ENCODE data around the gene CTDSPL.

The CTDSPL gene

GRCh38 chr3:37997342-37997741 is 135.7 kb downstream of the CTDSPL start:
- Histone ChIP-seq H3K4me3 (no peak overlapping the region), H3K27ac (peak overlapping the region in 1 of 2 donors; percentile 98)
- TF ChIP-seq, protein P1, sequence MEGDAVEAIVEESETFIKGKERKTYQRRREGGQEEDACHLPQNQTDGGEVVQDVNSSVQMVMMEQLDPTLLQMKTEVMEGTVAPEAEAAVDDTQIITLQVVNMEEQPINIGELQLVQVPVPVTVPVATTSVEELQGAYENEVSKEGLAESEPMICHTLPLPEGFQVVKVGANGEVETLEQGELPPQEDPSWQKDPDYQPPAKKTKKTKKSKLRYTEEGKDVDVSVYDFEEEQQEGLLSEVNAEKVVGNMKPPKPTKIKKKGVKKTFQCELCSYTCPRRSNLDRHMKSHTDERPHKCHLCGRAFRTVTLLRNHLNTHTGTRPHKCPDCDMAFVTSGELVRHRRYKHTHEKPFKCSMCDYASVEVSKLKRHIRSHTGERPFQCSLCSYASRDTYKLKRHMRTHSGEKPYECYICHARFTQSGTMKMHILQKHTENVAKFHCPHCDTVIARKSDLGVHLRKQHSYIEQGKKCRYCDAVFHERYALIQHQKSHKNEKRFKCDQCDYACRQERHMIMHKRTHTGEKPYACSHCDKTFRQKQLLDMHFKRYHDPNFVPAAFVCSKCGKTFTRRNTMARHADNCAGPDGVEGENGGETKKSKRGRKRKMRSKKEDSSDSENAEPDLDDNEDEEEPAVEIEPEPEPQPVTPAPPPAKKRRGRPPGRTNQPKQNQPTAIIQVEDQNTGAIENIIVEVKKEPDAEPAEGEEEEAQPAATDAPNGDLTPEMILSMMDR (IDR thresholded peaks at IDR 0.05), result no peak
- DNase-seq (ENCODE audit: low spot score), result no peak

GRCh38 chr3:37997791-37998370 is 136.2 kb downstream of the CTDSPL start:
- no peak for DNase-seq (ENCODE audit: low spot score)
- TF ChIP-seq, protein P1 (IDR thresholded peaks at IDR 0.05), result no peak
- H3K4me3 ChIP-seq, result peak overlapping the region; percentile 84
- peak overlapping the region; percentile 89 to 98 for H3K27ac ChIP-seq

GRCh38 chr3:37999836-38000235 is 138.2 kb downstream of the CTDSPL start:
- no peak overlapping the region for H3K4me3 ChIP-seq
- peak overlapping the region in 1 of 2 donors; percentile 98 for H3K27ac ChIP-seq
- DNase-seq (ENCODE audit: low spot score), result no peak
- TF ChIP-seq, protein P1 (IDR thresholded peaks at IDR 0.05), result no peak

DNA sequence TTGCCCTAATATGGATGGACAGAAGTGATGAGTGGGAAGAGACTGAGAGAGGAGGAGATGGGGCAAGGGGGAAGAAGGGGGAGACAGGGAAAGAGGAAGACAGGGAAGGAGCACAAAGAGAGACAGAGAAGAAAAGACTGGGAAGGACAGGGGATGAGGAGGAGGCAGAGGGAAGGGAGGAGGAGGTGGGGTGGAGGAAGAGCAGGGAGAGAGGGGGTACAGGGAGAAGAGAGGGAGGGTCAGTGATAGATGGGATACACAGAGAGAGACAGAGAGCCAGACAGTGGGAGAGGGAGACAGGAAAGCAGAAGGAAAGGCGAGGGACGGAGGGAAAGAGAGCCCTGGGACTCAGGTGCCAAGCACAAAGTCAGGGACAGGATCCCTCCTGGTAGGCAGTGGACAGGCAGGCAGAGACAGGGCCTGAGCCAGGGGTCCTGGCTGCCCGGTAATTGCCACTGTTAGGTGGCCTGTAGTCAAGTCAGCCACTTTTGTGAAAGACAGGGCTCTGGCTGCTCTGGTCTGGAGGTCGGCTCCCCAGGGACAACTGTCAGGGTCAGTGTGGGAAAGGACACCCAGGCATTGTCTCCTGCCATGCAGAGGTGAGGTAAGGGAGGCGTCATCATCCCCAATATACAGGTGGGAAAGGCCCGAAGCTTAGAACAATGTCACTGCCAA is 138.7 kb downstream of the CTDSPL start:
- TF ChIP-seq, protein P1 (IDR thresholded peaks at IDR 0.05), result no peak
- no peak for DNase-seq (ENCODE audit: low spot score)
- H3K27ac ChIP-seq, result no peak overlapping the region
- H3K4me3 ChIP-seq, result no peak overlapping the region

DNA sequence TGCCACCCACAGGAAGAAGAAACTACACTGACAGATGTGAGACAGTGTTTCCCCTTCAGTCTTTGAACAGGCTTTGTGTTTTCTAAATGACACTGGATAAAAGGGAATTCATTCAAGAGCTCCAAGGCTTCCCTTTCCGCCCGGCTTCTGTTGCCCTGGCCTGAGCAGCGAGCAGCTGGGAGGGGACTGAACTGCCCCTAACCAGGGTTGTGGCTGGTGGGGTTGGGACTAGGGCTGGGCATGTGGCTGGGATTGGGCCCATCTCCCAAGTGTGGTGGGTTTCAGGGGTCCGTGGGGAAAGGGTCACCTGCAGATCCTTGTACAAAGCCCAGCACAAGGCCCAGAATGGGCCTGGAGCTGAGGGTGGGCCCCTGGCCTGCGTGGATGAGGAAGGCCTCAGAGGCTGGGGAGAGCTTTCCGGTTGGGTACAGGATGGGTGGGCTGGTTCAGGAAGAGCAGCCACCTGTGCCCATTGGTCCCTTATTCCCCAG is 139.3 kb downstream of the CTDSPL start:
- H3K27ac ChIP-seq, result no peak overlapping the region
- TF ChIP-seq, protein P1 (IDR thresholded peaks at IDR 0.05), result no peak
- H3K4me3 ChIP-seq, result no peak overlapping the region
- no peak for DNase-seq (ENCODE audit: low spot score)

- no peak overlapping the region for H3K27ac ChIP-seq
- TF ChIP-seq, protein P1 (IDR thresholded peaks at IDR 0.05), result no peak
- no peak overlapping the region for H3K4me3 ChIP-seq
- DNase-seq (ENCODE audit: low spot score), result no peak
Observed at GRCh38 chr3:38001456-38002081, 139.9 kb downstream of the CTDSPL start.

Measured in coronary artery (tissue), 2 donors.